Amygdala (tissue), 56 donors: ENCODE results near the gene RPL35A.

Experiments used
- DNase-seq, 56 donors: peaks; one replicate each; lab custom pipeline; 2025; lab: John Stamatoyannopoulos, UW

Gene RPL35A

GRCh38 chr3:197994736-197995135 lies 44.7 kb downstream of the RPL35A start:
- no peak for DNase-seq

- no peak for DNase-seq
These were observed 46.9 kb downstream of the RPL35A start for GRCh38 chr3:197996855-197997254.

GRCh38 chr3:197997936-197998335 lies 47.9 kb downstream of the RPL35A start:
- DNase-seq: no peak
